H9 (cell line): ENCODE data around the gene SH3GL1. TPM values are rescaled to one million over a fixed set of nuclear protein-coding genes. Genes with fewer than 3 reads are reported as not detected.

Experiments
- DNase-seq: peaks from one replicate; pipeline ENCODE4 v3.0.0-alpha.2; 2017
- H2AFZ ChIP-seq: one replicate; pipeline ENCODE4 v1.6.1; 2013; ENCODE audit warnings: mild to moderate bottlenecking, low read length, control low read depth, moderate library complexity
- H2AK5ac ChIP-seq: 2 replicates; pipeline ENCODE4 v1.6.1; 2013; ENCODE audit warnings: low read length, control low read depth, mixed read lengths; ENCODE audit not compliant: insufficient read length
- H2BK120ac ChIP-seq: one replicate; pipeline ENCODE4 v1.6.1; 2013; ENCODE audit warnings: low read depth, mild to moderate bottlenecking, low read length, control low read depth, inconsistent platforms; ENCODE audit not compliant: poor library complexity, severe bottlenecking
- H2BK12ac ChIP-seq: 2 replicates; pipeline ENCODE4 v1.6.1; 2013; ENCODE audit warnings: low read length, control low read depth, mixed read lengths, low read depth; ENCODE audit not compliant: insufficient read length
- H2BK15ac ChIP-seq: 2 replicates; pipeline ENCODE4 v1.6.1; 2013; ENCODE audit warnings: low read depth, low read length, control low read depth
- H2BK20ac ChIP-seq: one replicate; pipeline ENCODE4 v1.6.1; 2013; ENCODE audit warnings: low read depth, mild to moderate bottlenecking, low read length, control low read depth, inconsistent platforms; ENCODE audit not compliant: poor library complexity, severe bottlenecking
- H2BK5ac ChIP-seq: 2 replicates; pipeline ENCODE4 v1.6.1; 2013; ENCODE audit warnings: low read length, control low read depth, mixed read lengths; ENCODE audit not compliant: insufficient read length
- H3K14ac ChIP-seq: 2 replicates; pipeline ENCODE4 v1.6.1; 2013; ENCODE audit warnings: low read length, control low read depth; ENCODE audit not compliant: insufficient read depth
- H3K18ac ChIP-seq: 2 replicates; pipeline ENCODE4 v1.6.1; 2013; ENCODE audit warnings: low read depth, mild to moderate bottlenecking, mixed read lengths, low read length, control low read depth; ENCODE audit not compliant: insufficient read length
- H3K23ac ChIP-seq: 2 replicates; pipeline ENCODE4 v1.6.1; 2013; ENCODE audit warnings: low read length, control low read depth, mixed read lengths, low read depth; ENCODE audit not compliant: insufficient read length
- H3K23me2 ChIP-seq: 2 replicates; pipeline ENCODE4 v1.6.1; 2013; ENCODE audit warnings: low read depth, mild to moderate bottlenecking, mixed read lengths, low read length, control low read depth; ENCODE audit not compliant: insufficient read length, poor library complexity, severe bottlenecking
- H3K27ac ChIP-seq: 2 replicates; pipeline ENCODE4 v1.5.1; 2013; ENCODE audit warnings: low read length, control low read depth, mixed read lengths, low read depth; ENCODE audit not compliant: insufficient read length
- H3K27me3 ChIP-seq: 2 replicates; pipeline ENCODE4 v1.6.1; 2013; ENCODE audit warnings: low read length, control low read depth, inconsistent platforms; ENCODE audit not compliant: insufficient read depth
- H3K4ac ChIP-seq: 2 replicates; pipeline ENCODE4 v1.6.1; 2013; ENCODE audit warnings: low read depth, mild to moderate bottlenecking, control low read depth, inconsistent platforms, low read length, moderate library complexity
- H3K4me1 ChIP-seq: 2 replicates; pipeline ENCODE4 v1.6.1; 2013; ENCODE audit warnings: low read length, control low read depth, inconsistent platforms; ENCODE audit not compliant: insufficient read depth
- H3K4me2 ChIP-seq: 2 replicates; pipeline ENCODE4 v1.6.1; 2013; ENCODE audit warnings: low read length, control low read depth, mixed read lengths; ENCODE audit not compliant: insufficient read length, insufficient read depth
- H3K56ac ChIP-seq: 2 replicates; pipeline ENCODE4 v1.6.1; 2013; ENCODE audit warnings: low read depth, mild to moderate bottlenecking, mixed read lengths, low read length, control low read depth; ENCODE audit not compliant: insufficient read length
- H3K79me1 ChIP-seq: 2 replicates; pipeline ENCODE4 v1.6.1; 2013; ENCODE audit warnings: low read depth, mild to moderate bottlenecking, moderate library complexity, low read length, control low read depth, inconsistent platforms; ENCODE audit not compliant: insufficient read depth, poor library complexity, severe bottlenecking
- H3K79me2 ChIP-seq: 2 replicates; pipeline ENCODE4 v1.6.1; 2013; ENCODE audit warnings: low read length, control low read depth, inconsistent platforms; ENCODE audit not compliant: insufficient read depth
- H3K9ac ChIP-seq: 2 replicates; pipeline ENCODE4 v1.6.1; 2013; ENCODE audit warnings: low read length, control low read depth, mixed read lengths; ENCODE audit not compliant: insufficient read length; ENCODE audit errors: extremely low read depth
- H3K9me3 ChIP-seq: one replicate; pipeline ENCODE4 v1.6.1; 2013; ENCODE audit warnings: low read depth, low read length, inconsistent platforms; ENCODE audit not compliant: control insufficient read depth
- H3T11ph ChIP-seq: one replicate; pipeline ENCODE4 v1.6.1; 2013; ENCODE audit warnings: mild to moderate bottlenecking, low read length, control low read depth, inconsistent platforms
- H4K20me1 ChIP-seq: one replicate; pipeline ENCODE4 v1.6.1; 2013; ENCODE audit not compliant: control insufficient read depth, insufficient read length, insufficient read depth
- H4K5ac ChIP-seq: 2 replicates; pipeline ENCODE4 v1.6.1; 2013; ENCODE audit warnings: low read depth, mild to moderate bottlenecking, mixed read lengths, low read length, control low read depth; ENCODE audit not compliant: insufficient read length
- H4K8ac ChIP-seq: replicated peaks from 2 replicates; pipeline ENCODE4 v1.6.1; 2013; ENCODE audit warnings: low read length, control low read depth, mixed read lengths, low read depth; ENCODE audit not compliant: insufficient read length
- H4K91ac ChIP-seq: 2 replicates; pipeline ENCODE4 v1.6.1; 2013; ENCODE audit warnings: low read depth, mild to moderate bottlenecking, moderate library complexity, mixed read lengths, low read length, control low read depth; ENCODE audit not compliant: insufficient read length
- H3K27ac Mint-ChIP-seq, 3 experiments: 2 replicates in 2 of 3; 3 replicates in 1 of 3; pipeline ENCODE4 v1.8.0; 2020 to 2021; ENCODE audit warnings: mixed read lengths in 3 of 3, mild to moderate bottlenecking in 1 of 3, moderate library complexity in 1 of 3
- H3K27me3 Mint-ChIP-seq: 2 replicates; pipeline ENCODE4 v1.8.0; 2021; ENCODE audit warnings: low read depth, mild to moderate bottlenecking, moderate library complexity, mixed read lengths
- H3K36me3 Mint-ChIP-seq, 3 experiments: 2 replicates in 2 of 3; 3 replicates in 1 of 3; pipeline ENCODE4 v1.8.0; 2020 to 2021; ENCODE audit warnings: low read depth in 3 of 3, mixed read lengths in 3 of 3; ENCODE audit not compliant: insufficient read depth in 1 of 3
- H3K4me1 Mint-ChIP-seq, 2 experiments: 2 replicates each; pipeline ENCODE4 v1.8.0; 2020; ENCODE audit warnings: mixed read lengths in 2 of 2
- H3K4me3 Mint-ChIP-seq, 2 experiments: 2 replicates in 1 of 2; 3 replicates in 1 of 2; pipeline ENCODE4 v1.8.0; 2020 to 2021; ENCODE audit warnings: mild to moderate bottlenecking in 2 of 2, mixed read lengths in 2 of 2, moderate library complexity in 1 of 2
- H3K9me3 Mint-ChIP-seq, 2 experiments: 2 replicates in 1 of 2; 3 replicates in 1 of 2; pipeline ENCODE4 v1.8.0; 2020; ENCODE audit warnings: mild to moderate bottlenecking in 2 of 2, mixed read lengths in 2 of 2, moderate library complexity in 1 of 2
- WGBS: extraction: QIAGEN DNeasy Blood & Tissue Kit; methylation state at CpG from one replicate; pipeline ENCODE4 v1.1.7; 2013; ENCODE audit warnings: missing lambda C conversion rate, low lambda C conversion rate, mixed read lengths; ENCODE audit not compliant: insufficient read length; ENCODE audit errors: extremely low coverage; 5-methylcytosine and 5-hydroxymethylcytosine counted together
- total RNA-seq: library from RNA; stranded (reverse); gene quantifications from 2 replicates; pipeline ENCODE4 v1.2.1, GENCODE V29; 2021
- TF ChIP-seq, protein P1 (sequence below): fragments of 200-600 bp; sonication (generic); conservative IDR thresholded peaks from 3 replicates; pipeline ENCODE4 v1.8.0; 2021; ENCODE audit warnings: antibody characterized with exemption, mild to moderate bottlenecking

The SH3GL1 gene
- total RNA-seq, 1 experiment from 2014 or later: 85.5 TPM

DNA sequence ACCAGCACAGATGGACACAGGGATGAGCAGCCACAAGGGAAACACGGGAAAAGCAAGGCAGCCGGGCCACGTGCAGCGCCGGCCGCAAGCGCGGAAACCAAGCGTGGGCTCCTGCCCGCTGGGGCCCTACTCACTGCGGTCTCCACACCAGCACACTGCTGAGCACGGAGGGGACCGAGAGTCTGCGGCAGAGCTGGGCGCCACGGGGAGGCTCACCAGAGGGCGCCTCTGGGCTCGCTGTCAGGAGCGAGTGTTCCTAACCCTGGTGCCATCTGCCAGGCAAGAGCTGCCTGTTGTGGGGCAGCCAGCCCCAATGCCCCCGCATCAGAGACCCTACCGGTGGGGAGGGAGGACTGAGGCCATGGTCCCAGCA is 30.5 kb downstream of the SH3GL1 start:
- no peak overlapping the region for H2BK5ac ChIP-seq
- no peak overlapping the region; a peak in 1 of 7 replicates for H3K27ac Mint-ChIP-seq
- H3K36me3 Mint-ChIP-seq: peaks cover 3 to 16% (median 8%) of the 10 kb centered on the region in 3 experiments; a peak in 4 of 7 replicates
- H4K5ac ChIP-seq: no peak overlapping the region
- H2BK12ac ChIP-seq: no peak overlapping the region
- H2AFZ ChIP-seq: no peak overlapping the region
- H3K18ac ChIP-seq: peak overlapping the region; percentile 13
- H3K9ac ChIP-seq: no peak overlapping the region
- no peak overlapping the region for H3K4me3 Mint-ChIP-seq
- no peak overlapping the region for H3K56ac ChIP-seq
- H2BK120ac ChIP-seq: no peak overlapping the region
- peak overlapping the region; percentile 16; the same call in 1 of the 2 replicates for H3K14ac ChIP-seq
- H3K27me3 Mint-ChIP-seq: peaks cover 4% of the 10 kb centered on the region; the same call in 1 of the 2 replicates
- no peaks in the 10 kb centered on the region for H4K20me1 ChIP-seq
- H2BK15ac ChIP-seq: no peak overlapping the region
- H3K9me3 ChIP-seq: no peaks in the 10 kb centered on the region
- H3K4me1 ChIP-seq: no peaks in the 10 kb centered on the region; the same call in 1 of the 2 replicates
- H3T11ph ChIP-seq: no peak overlapping the region
- no peak overlapping the region for H3K4me2 ChIP-seq
- H4K91ac ChIP-seq: no peak overlapping the region
- H3K79me1 ChIP-seq: peaks cover 4% of the 10 kb centered on the region
- no peak overlapping the region for H2BK20ac ChIP-seq
- no peak overlapping the region for H3K23ac ChIP-seq
- no peak overlapping the region for H4K8ac ChIP-seq
- peak; percentile 73 for DNase-seq
- peaks cover 13 to 24% of the 10 kb centered on the region in 2 experiments for H3K4me1 Mint-ChIP-seq
- no peaks in the 10 kb centered on the region for H3K27me3 ChIP-seq
- no peak overlapping the region for H2AK5ac ChIP-seq
- no peak overlapping the region for H3K4ac ChIP-seq
- H3K27ac ChIP-seq: no peak overlapping the region
- no CpG with 5 or more reads among the region's 21 CpGs for WGBS
- no peaks in the 10 kb centered on the region; the same call in 1 of the 2 replicates for H3K79me2 ChIP-seq
- H3K23me2 ChIP-seq: no peaks in the 10 kb centered on the region
- no peaks in the 10 kb centered on the region for H3K9me3 Mint-ChIP-seq
- TF ChIP-seq, protein P1, sequence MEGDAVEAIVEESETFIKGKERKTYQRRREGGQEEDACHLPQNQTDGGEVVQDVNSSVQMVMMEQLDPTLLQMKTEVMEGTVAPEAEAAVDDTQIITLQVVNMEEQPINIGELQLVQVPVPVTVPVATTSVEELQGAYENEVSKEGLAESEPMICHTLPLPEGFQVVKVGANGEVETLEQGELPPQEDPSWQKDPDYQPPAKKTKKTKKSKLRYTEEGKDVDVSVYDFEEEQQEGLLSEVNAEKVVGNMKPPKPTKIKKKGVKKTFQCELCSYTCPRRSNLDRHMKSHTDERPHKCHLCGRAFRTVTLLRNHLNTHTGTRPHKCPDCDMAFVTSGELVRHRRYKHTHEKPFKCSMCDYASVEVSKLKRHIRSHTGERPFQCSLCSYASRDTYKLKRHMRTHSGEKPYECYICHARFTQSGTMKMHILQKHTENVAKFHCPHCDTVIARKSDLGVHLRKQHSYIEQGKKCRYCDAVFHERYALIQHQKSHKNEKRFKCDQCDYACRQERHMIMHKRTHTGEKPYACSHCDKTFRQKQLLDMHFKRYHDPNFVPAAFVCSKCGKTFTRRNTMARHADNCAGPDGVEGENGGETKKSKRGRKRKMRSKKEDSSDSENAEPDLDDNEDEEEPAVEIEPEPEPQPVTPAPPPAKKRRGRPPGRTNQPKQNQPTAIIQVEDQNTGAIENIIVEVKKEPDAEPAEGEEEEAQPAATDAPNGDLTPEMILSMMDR: peak; percentile 51
